Esophagus squamous epithelium (tissue), 4 donors: ENCODE data around the gene TJP3.

Source experiments
- CTCF ChIP-seq, 6 experiments: fragments of 450-650 bp in 4 of 6; fragments of 200-600 bp in 2 of 6; sonication (generic) in 2 of 6; IDR thresholded peaks; one replicate each; pipeline ENCODE4 v1.5.1; 2016 to 2019; ENCODE audit warnings: antibody characterized with exemption in 6 of 6, mild to moderate bottlenecking in 4 of 6, moderate library complexity in 4 of 6
- POLR2A ChIP-seq, 4 donors: fragments of 450-650 bp; IDR thresholded peaks; one replicate each; pipeline ENCODE4 v1.6.1; 2017; ENCODE audit warnings: antibody characterized with exemption in 4 of 4, mild to moderate bottlenecking in 4 of 4, moderate library complexity in 3 of 4

GRCh38 chr19:3694361-3695123, 13.6 kb upstream of the TJP3 start:
- no peak for TF ChIP-seq POLR2A (IDR thresholded peaks at IDR 0.05)
- no peak for TF ChIP-seq CTCF (IDR thresholded peaks at IDR 0.05)
